Measurements from ENCODE around the gene RASAL1.

RASAL1 gene

DNA sequence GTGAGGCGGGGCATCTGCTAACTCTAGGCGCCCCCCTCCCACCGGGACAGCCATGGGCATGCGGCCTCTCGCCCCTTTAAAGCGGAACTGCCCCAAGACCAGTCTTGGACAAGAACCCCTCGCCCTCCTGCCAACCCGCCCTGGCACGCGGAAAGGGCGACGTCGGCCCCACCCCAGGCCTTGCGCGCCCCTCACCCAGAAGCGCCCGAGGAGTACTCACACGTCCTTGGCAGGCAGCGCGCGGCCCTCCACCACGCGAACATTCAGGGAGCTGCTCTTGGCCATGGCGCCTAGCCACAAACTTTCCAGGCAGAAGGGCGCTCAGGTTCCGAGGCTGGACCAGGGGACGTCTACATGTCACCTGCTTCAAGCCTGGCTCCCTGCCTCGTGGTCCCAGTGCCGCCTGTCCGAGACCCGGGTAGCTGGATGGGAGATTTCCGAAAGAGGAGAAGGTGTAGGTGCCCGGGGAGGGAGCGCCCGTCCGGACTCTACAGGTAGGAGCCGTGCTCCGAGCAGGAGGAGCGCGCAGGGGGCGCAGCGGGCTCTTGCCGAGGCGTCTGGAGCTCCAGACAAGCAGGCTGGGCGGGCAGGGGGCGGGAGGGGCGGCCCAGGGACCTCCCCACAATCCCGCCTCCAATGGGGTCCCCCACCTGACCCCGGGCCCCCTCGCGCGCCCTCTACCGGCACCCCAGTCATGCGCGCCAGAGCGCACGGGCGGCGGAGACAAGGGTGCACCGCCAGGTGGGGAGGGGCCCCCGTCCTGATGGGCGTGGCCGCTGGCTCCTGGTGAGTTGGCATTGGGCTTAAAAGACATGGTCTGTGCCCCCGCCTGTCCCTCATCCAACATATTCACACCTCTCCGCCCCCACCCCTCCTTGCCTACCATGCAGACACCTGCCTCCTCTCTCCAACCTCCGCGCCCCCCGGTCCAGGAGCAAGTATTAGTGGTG is at the start of gene RASAL1:
RASAL1 (minus strand) TSS at position 584 of the 950 bp plus-strand sequence; CDS start at position 285, 299 bp downstream.
- peak; percentile 64 to 87 for DNase-seq

GRCh38 chr12:113184900-113185179 is 49.3 kb upstream of the RASAL1 start:
- DNase-seq = peak; percentile 64 to 91

- DNase-seq = no peak
Measured at GRCh38 chr12:113184098-113184899, 48.7 kb upstream of the RASAL1 start.

DNA sequence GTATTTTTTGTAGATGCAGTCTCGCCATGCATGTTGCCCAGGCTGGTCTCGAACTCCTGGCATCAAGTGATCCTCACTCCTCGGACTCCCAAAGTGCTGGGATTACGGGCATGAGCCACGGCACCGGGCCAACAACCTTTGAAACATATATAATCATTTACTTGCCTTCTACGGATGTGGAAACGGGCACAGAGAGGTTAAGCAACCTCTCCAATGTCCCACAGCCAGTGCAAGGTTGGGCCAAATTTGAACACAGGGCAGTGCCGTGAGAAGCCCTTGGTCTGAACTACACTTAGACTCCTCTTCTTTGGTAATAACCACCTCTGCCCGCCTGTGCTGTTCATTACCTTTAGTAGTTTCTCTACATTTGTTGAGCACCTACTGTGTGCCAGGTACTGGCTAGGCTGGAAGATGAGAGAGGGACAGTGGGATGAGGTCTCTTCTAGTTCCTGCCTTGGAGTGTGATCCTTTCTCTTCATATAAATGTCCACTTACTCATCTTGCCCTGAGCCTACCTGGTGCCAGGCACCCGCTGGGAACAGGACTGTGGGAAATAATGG is 47.5 kb upstream of the RASAL1 start:
- no peak for DNase-seq

DNA sequence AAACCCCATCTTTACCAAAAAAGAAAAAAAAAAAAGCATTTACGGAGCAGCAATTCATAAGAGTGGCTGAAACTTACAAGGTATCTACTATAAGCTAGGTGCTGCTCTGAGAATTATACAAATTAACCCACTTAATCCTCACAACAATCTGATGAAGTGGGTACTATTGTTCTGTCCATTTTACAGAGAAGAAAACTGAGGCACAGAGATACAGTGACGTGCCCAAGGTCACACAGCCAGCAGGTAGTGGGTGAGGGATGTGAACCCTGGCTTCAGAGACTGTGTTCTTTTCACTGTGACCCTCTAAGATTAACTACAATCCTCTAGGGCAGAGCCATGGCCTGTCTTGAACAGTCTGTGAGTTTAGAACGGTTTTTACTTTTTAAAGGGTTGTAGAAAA is 46.4 kb upstream of the RASAL1 start:
- DNase-seq = no peak

- DNase-seq = no peak
Measured at GRCh38 chr12:113180333-113180732, 44.8 kb upstream of the RASAL1 start.

DNA sequence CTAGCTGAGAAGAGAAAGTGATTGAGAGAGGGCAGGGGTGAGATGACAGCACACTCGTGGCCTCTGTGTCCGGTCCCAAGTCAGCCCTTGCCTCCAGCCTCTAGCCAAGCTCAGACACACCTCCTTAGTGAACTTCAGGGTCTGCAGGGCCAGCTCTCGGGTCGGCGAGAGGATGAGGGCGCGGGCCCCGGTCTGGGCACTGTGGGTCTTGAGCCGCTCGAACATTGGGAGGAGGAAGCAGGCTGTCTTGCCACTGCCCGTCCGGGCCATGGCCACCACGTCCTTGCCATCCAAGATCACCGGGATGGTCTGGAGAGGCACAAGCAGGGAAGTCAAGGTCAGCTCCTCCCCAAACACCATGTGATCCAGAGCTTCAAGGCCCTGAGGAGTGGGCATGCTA is 43.5 kb upstream of the RASAL1 start:
- DNase-seq = no peak

DNA sequence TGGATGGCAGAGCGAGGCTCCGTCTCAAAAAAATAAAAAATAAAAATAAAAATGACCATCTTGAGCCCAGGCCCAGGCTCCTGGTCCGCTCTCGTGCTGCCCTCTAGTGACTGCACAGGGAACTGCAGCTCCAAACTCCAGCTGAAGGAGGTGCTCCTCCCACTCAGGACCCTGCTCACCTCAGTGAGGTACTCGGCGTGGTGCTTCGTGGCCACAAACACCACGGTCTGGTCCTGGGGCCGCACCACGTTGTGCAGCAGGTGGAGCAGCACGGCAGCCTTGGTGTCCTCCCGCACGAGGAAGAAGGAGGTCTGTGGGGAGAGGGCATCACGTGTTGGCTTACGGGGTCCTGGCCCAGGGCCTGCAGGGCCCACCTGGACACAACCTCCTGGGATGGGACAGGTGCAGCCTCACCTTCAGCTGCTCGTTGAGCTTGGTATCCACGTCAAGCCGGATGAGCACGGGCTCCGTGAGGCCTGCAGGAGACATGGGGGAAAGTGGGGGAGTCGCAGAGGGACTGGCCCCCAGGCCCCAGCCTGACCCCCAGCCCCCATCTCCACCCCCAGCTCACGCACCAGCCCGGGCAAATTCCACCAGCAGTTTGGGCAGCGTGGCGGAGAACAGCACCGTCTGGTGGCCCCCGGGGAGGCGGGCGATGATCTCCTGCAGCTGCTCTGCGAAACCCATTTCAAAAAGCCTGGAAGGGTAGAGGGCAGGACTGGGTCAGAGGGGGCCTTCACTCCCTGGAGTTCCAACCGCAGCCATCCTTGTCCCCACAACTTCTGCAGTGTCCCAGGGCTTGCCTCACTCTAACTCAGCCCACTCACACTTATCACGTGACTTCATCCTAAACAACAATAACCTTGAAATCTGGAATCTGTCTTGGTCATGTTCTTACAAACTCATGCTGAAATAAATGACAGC is 39.2 kb upstream of the RASAL1 start:
- peak in 1 of 2 experiments; percentile 62 for DNase-seq

DNA sequence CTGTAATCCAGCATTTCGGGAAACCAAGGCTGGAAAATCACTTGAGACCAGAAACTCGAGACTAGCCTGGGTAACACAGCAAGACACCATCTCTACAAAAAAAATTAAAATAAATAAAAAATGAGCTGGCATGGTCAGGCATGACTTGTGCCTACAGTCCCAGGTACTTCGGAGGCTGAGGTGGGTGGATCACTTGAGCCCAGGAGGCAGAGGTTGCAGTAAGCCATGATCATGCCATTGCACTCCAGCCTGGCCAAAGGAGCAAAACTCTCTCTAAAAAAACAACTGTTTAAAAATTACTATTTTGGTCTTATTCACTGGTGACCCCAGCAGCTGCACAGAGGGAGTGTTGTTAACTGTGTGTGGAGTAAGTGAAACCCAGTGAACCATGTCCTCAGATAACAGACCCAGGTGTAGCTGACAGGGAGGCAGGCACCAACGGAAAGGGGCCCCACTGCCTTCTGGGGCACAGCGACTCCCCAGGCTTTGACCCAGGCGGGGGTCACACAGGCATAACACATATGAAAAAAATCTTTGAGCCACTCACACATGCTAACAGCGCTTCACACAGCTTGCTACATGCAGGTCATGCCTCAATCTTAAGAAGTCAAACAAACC is 37.6 kb upstream of the RASAL1 start:
- DNase-seq = no peak

DNA sequence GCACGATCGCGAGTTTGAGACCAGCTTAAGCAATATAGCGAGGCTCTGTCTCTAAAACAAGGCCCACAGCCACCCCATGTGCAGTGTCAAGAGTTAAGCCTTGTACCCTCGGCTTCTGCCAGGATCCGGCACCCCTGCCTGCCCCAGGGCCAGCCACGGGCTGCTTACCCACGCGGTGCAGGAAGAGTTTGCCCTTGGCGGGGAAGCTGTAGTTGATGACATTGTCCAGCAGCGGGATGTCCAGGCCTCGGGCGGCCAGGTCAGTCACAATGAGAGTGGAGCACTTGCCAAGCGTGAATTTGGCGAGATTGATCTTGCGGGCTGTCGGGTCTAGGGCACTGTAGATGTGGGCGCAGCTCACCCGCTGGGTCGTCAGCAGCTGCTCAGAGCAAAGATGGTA is 36.6 kb upstream of the RASAL1 start:
- no peak for DNase-seq

GRCh38 chr12:113171543-113171942 is 36.0 kb upstream of the RASAL1 start:
- no peak for DNase-seq

DNA sequence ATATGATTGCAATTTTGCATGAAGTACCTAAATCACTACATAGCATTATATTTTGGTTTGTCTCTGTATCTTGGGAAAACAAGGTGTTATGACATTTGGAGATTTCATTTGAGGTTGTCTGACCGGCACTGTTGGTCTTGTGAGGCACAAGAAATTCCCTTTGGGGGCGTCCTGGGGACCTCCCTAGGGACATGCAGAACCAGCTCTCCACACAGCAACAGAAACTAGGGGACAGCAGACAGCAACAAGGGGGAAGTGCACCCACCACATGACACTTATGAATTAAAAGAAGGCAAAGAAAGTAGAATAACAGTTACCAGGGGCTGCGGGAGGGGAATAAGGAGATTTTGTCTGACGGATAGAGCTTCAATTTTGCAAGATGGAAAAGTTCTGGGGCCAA is 35.4 kb upstream of the RASAL1 start:
- no peak for DNase-seq

- no peak for DNase-seq
Measured at GRCh38 chr12:113170457-113170856, 34.9 kb upstream of the RASAL1 start.

- no peak for DNase-seq
Measured at GRCh38 chr12:113169697-113170096, 34.1 kb upstream of the RASAL1 start.

- DNase-seq = no peak
Measured at GRCh38 chr12:113167868-113168267, 32.3 kb upstream of the RASAL1 start.

GRCh38 chr12:113165521-113166450 is 30.2 kb upstream of the RASAL1 start:
- DNase-seq = no peak

- DNase-seq = no peak
Measured at GRCh38 chr12:113164014-113164413, 28.5 kb upstream of the RASAL1 start.

- no peak for DNase-seq
Measured at GRCh38 chr12:113163030-113163360, 27.4 kb upstream of the RASAL1 start.

DNA sequence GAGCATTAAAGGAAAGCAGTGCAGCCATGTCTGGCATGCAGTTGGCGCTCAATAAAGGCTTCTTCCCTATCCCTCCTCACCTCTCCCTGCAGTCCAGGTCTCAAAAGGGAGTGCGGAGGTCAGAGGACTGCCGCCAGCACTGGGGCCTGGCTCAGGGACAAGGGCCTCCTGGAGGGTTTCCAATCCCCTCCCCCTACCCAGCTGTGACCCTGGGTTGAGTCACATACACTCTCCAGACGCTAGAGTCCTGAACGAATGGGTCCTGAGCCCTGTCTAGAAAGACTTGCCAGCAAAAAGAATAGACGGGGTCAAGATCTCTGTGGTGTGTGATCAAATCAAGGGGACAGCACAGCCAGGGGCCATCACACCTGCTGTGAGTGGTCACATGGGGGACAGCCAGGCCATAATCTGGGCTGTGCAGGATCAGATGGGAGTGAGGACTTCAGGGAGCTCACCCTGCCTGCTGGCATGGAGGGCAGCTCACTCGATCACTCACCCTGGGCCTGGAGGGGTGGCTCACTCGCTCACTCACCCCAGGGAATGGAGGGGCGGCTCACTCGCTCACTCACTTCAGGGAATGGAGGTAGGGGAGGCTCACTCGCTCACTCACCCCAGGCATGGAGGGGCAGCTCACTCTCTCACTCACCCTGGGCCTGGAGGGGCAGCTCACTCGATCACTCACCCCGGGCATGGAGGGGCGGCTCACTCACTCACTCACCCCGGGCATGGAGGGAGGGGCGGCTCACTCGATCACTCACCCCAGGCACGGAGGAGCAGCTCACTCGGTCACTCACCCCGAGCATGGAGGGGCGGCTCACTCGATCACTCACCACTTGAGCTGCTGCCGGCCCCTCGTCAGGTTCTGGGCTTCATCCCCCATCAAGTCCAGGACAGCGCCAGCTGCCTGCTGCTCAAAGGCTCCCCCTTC is 26.8 kb upstream of the RASAL1 start:
- no peak for DNase-seq

Measured in NCI-H526 (cell line).